Epithelial cell of alveolus of lung (primary cell): ENCODE results near the gene SNAP29. TPM values are rescaled to one million over a fixed set of nuclear protein-coding genes. Genes with fewer than 3 reads are reported as not detected.

Source experiments
- total RNA-seq: library from RNA; depleted of rRNA; stranded (reverse); fragments of >200 nt; gene quantifications from 2 replicates; pipeline ENCODE4 v1.2.1, GENCODE V29; 2015

The SNAP29 gene
- 11.5 and 18.0 TPM in 2 replicates for total RNA-seq

GRCh38 chr22:20858615-20859416 is at the start of gene SNAP29, which contains the start of gene PI4KA:
SNAP29 (plus strand) TSS chr22:20859007; CDS start chr22:20859111, 104 bp downstream.
PI4KA (minus strand) TSS chr22:20858811; CDS start chr22:20858725, 86 bp downstream.

DNA sequence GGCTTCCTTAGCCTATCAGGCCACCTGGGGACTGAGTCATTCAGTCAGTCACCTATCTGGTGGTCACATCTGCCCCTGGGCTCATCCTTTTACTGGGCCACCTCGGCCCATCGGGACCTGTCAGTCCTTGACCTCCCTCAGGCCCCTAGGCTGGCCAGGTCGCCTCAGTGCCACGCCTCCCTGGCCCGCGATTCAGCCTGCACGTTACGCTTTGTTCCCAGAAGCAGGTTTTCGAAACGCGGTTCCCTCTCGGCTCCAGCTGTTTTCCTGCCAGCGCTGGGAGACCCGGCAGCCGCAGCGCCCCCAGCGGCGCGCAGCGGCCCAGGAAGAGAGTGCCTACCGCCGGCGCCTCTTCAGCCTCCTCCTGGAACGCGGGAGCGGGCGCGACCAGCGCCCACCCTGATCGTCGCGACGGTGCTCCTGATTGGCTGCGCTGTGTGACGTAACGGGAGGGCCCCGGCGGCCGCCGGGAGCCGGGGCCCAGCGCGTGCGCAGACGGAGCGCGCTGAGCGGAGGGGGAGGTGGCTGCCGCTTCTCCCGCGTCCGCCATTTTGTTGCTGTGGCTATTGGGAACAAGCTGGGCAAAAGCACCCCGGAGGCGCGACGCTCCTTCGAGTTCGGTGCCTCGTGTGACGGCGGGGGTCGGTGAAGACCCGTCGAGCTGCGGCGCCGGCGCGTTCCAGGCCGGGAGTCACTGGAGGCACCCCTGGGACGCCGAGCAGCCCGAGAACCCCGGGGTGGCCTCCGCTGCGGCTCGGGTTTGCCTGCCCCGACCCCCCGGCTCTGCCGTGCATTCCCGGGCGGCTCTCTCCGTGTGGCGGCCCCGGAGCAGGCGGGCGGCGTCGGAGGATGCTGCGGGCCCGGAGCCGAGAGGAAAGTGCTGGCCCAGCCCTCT is 58.4 kb downstream of the SNAP29 start, which contains the start of gene CRKL:
TSS of gene CRKL (plus strand) at position 492 of the 895 bp plus-strand sequence. CDS start 528 bp downstream, outside the sequence.

Other genes with a start within 250 kb of the SNAP29 start
- not detected in 2 replicates for gene SERPIND1, start 84.9 kb upstream of the SNAP29 start, total RNA-seq
- 24.5 and 35.2 TPM in 2 replicates for gene PI4KA, start 196 bp upstream of the SNAP29 start, total RNA-seq
- 38.0 and 43.7 TPM in 2 replicates for gene CRKL, start 58.4 kb downstream of the SNAP29 start, total RNA-seq
- 0.13 and 0.80 TPM in 2 replicates for gene AIFM3, start 108.2 kb downstream of the SNAP29 start, total RNA-seq
- gene LZTR1, start 123.3 kb downstream of the SNAP29 start, total RNA-seq = 27.3 and 50.3 TPM in 2 replicates
- 32.7 and 38.4 TPM in 2 replicates for gene THAP7, start 143.1 kb downstream of the SNAP29 start, total RNA-seq
- under 0.01 and 2.1 TPM in 2 replicates for gene P2RX6, start 156.2 kb downstream of the SNAP29 start, total RNA-seq
- 0.13 TPM in 1 of 2 replicates, not detected in the other for gene SLC7A4, start 173.6 kb downstream of the SNAP29 start, total RNA-seq
- not detected in 2 replicates for gene LRRC74B, start 186.9 kb downstream of the SNAP29 start, total RNA-seq